ENCODE results near the gene TCEAL9. TPM values are rescaled to one million over a fixed set of nuclear protein-coding genes. Genes with fewer than 3 reads are reported as not detected.

The TCEAL9 gene
- total RNA-seq, 1 donor from 2014 or later = 69.0 TPM

GRCh38 chrX:103360092-103360491 lies 3.8 kb downstream of the TCEAL9 start:
- Histone ChIP-seq H3K4me2 (ENCODE audit: low read length) (no peak overlapping the region), H2AFZ (ENCODE audit: low read depth, low read length) (no peak overlapping the region), H3K27me3 (ENCODE audit: insufficient read depth, low read length) (no peaks in the 10 kb centered on the region), H3K79me2 (ENCODE audit: insufficient read depth, low read length) (peaks cover 22% of the 10 kb centered on the region), H3K27ac (ENCODE audit: low read depth, low read length) (no peak overlapping the region), H4K20me1 (ENCODE audit: insufficient read depth, low read length) (peaks cover 11% of the 10 kb centered on the region), H3K4me1 (ENCODE audit: insufficient read depth, low read length) (peaks cover 5% of the 10 kb centered on the region), H3K9me3 (ENCODE audit: insufficient read depth, low read depth, low read length) (no peaks in the 10 kb centered on the region), H3K9ac (ENCODE audit: low read length) (no peak overlapping the region), H3K36me3 (ENCODE audit: insufficient read depth, low read length) (no peaks in the 10 kb centered on the region), H3K4me3 (ENCODE audit: insufficient read depth, low read depth, low read length) (no peak overlapping the region)
- no peak overlapping the region for H3K27ac Mint-ChIP-seq (ENCODE audit: unreplicated experiment)
- H3K36me3 Mint-ChIP-seq (ENCODE audit: low read depth, unreplicated experiment) = peaks cover 2% of the 10 kb centered on the region
- H3K27me3 Mint-ChIP-seq (ENCODE audit: low read depth, unreplicated experiment) = no peaks in the 10 kb centered on the region
- H3K4me3 Mint-ChIP-seq (ENCODE audit: unreplicated experiment) = peak overlapping the region; percentile 27
- DNase-seq (ENCODE audit: low read depth) = no peak
- TF ChIP-seq CTCF (IDR thresholded peaks at IDR 0.05; ENCODE audit: insufficient read depth, low read depth, low read length) (no peak), EZH2 (IDR thresholded peaks at IDR 0.05; ENCODE audit: insufficient read depth, low read length) (no peak)
- no peak for FAIRE-seq
- H3K9me3 Mint-ChIP-seq (ENCODE audit: unreplicated experiment) = no peaks in the 10 kb centered on the region
- H3K4me1 Mint-ChIP-seq (ENCODE audit: low read depth, unreplicated experiment) = peaks cover 17% of the 10 kb centered on the region

GRCh38 chrX:103360916-103361315 lies 4.6 kb downstream of the TCEAL9 start:
- Histone ChIP-seq H3K36me3 (ENCODE audit: insufficient read depth, low read length) (no peaks in the 10 kb centered on the region), H3K9me3 (ENCODE audit: insufficient read depth, low read depth, low read length) (no peaks in the 10 kb centered on the region), H3K4me3 (ENCODE audit: insufficient read depth, low read depth, low read length) (no peak overlapping the region), H3K27me3 (ENCODE audit: insufficient read depth, low read length) (no peaks in the 10 kb centered on the region), H3K4me1 (ENCODE audit: insufficient read depth, low read length) (peaks cover 5% of the 10 kb centered on the region), H3K27ac (ENCODE audit: low read depth, low read length) (no peak overlapping the region), H3K4me2 (ENCODE audit: low read length) (no peak overlapping the region), H2AFZ (ENCODE audit: low read depth, low read length) (no peak overlapping the region), H3K79me2 (ENCODE audit: insufficient read depth, low read length) (peaks cover 22% of the 10 kb centered on the region), H4K20me1 (ENCODE audit: insufficient read depth, low read length) (peaks cover 11% of the 10 kb centered on the region), H3K9ac (ENCODE audit: low read length) (no peak overlapping the region)
- DNase-seq (ENCODE audit: low read depth) (no peak), FAIRE-seq (no peak)
- Mint-ChIP-seq H3K36me3 (ENCODE audit: low read depth, unreplicated experiment) (peaks cover 2% of the 10 kb centered on the region), H3K27ac (ENCODE audit: unreplicated experiment) (no peak overlapping the region), H3K4me3 (ENCODE audit: unreplicated experiment) (no peak overlapping the region), H3K9me3 (ENCODE audit: unreplicated experiment) (no peaks in the 10 kb centered on the region), H3K4me1 (ENCODE audit: low read depth, unreplicated experiment) (peaks cover 17% of the 10 kb centered on the region), H3K27me3 (ENCODE audit: low read depth, unreplicated experiment) (no peaks in the 10 kb centered on the region)
- TF ChIP-seq CTCF (IDR thresholded peaks at IDR 0.05; ENCODE audit: insufficient read depth, low read depth, low read length) (no peak), EZH2 (IDR thresholded peaks at IDR 0.05; ENCODE audit: insufficient read depth, low read length) (no peak)

GRCh38 chrX:103361798-103362197 lies 5.5 kb downstream of the TCEAL9 start:
- Histone ChIP-seq H3K4me1 (ENCODE audit: insufficient read depth, low read length) (peaks cover 5% of the 10 kb centered on the region), H2AFZ (ENCODE audit: low read depth, low read length) (no peak overlapping the region), H3K79me2 (ENCODE audit: insufficient read depth, low read length) (peaks cover 13% of the 10 kb centered on the region), H3K4me2 (ENCODE audit: low read length) (no peak overlapping the region), H3K36me3 (ENCODE audit: insufficient read depth, low read length) (no peaks in the 10 kb centered on the region), H3K4me3 (ENCODE audit: insufficient read depth, low read depth, low read length) (no peak overlapping the region), H3K9me3 (ENCODE audit: insufficient read depth, low read depth, low read length) (no peaks in the 10 kb centered on the region), H4K20me1 (ENCODE audit: insufficient read depth, low read length) (peaks cover 11% of the 10 kb centered on the region), H3K27ac (ENCODE audit: low read depth, low read length) (no peak overlapping the region), H3K27me3 (ENCODE audit: insufficient read depth, low read length) (no peaks in the 10 kb centered on the region), H3K9ac (ENCODE audit: low read length) (no peak overlapping the region)
- Mint-ChIP-seq H3K36me3 (ENCODE audit: low read depth, unreplicated experiment) (peaks cover 2% of the 10 kb centered on the region), H3K4me3 (ENCODE audit: unreplicated experiment) (no peak overlapping the region), H3K27ac (ENCODE audit: unreplicated experiment) (no peak overlapping the region), H3K4me1 (ENCODE audit: low read depth, unreplicated experiment) (peaks cover 17% of the 10 kb centered on the region), H3K27me3 (ENCODE audit: low read depth, unreplicated experiment) (no peaks in the 10 kb centered on the region), H3K9me3 (ENCODE audit: unreplicated experiment) (no peaks in the 10 kb centered on the region)
- no peak for FAIRE-seq
- TF ChIP-seq EZH2 (IDR thresholded peaks at IDR 0.05; ENCODE audit: insufficient read depth, low read length) (no peak), CTCF (IDR thresholded peaks at IDR 0.05; ENCODE audit: insufficient read depth, low read depth, low read length) (no peak)
- DNase-seq (ENCODE audit: low read depth) = no peak

All from astrocyte (in vitro differentiated cells and primary cell).